ENCODE measurements around the gene RBM3.

DNA sequence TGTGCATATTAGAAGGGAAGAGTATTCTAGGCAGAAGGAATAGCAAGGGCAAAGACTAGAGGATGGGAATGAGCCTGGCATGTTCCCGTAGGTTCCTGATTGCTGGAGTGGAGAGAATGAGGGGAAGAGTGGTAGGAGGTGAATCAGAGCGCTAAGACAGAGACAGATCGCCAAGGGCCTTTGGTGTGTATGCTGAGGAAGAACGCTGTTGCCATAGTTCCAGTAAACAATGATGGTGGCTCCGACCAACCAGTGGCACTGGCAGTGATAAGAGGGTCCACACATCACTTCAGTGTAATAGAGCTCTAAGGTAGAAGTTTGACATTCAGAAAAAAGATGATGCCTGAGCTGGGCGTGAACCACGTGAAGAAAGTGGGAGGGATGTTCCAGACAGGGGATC lies 33.8 kb upstream of the RBM3 start:
- TF ChIP-seq, protein P1, sequence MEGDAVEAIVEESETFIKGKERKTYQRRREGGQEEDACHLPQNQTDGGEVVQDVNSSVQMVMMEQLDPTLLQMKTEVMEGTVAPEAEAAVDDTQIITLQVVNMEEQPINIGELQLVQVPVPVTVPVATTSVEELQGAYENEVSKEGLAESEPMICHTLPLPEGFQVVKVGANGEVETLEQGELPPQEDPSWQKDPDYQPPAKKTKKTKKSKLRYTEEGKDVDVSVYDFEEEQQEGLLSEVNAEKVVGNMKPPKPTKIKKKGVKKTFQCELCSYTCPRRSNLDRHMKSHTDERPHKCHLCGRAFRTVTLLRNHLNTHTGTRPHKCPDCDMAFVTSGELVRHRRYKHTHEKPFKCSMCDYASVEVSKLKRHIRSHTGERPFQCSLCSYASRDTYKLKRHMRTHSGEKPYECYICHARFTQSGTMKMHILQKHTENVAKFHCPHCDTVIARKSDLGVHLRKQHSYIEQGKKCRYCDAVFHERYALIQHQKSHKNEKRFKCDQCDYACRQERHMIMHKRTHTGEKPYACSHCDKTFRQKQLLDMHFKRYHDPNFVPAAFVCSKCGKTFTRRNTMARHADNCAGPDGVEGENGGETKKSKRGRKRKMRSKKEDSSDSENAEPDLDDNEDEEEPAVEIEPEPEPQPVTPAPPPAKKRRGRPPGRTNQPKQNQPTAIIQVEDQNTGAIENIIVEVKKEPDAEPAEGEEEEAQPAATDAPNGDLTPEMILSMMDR (IDR thresholded peaks at IDR 0.05; ENCODE audit: borderline replicate concordance, extremely low read depth, low read length, poor library complexity, severe bottlenecking) = no peak
- no peak for TF ChIP-seq EZH2 (IDR thresholded peaks at IDR 0.05; ENCODE audit: borderline replicate concordance, low read depth, low read length, severe bottlenecking)

Measured in DND-41 (cell line).